Measurements from ENCODE around the gene GFPT2. TPM values are rescaled to one million over a fixed set of nuclear protein-coding genes. Genes with fewer than 3 reads are reported as not detected.

Gene GFPT2
- total and polyA plus RNA-seq, 9 of the 15 experiments (the other 6 are each of a cell fraction or from before 2014, with no cell fraction given): 0.07 to 0.14 (median 0.08) TPM; not detected in 6

GRCh38 chr5:180366326-180366725, 13.2 kb upstream of the GFPT2 start (continued):
- TF ChIP-seq POLR3A (IDR thresholded peaks at IDR 0.05; ENCODE audit: borderline replicate concordance, extremely low read depth, insufficient read depth, insufficient read length) (no peak), FOXA3 (CRISPR knock-in tag; conservative IDR thresholded peaks at IDR 0.05 in 1 of 2, IDR thresholded peaks at IDR 0.05 in 1 of 2) (no peak), ZEB2 (IDR thresholded peaks at IDR 0.05) (no peak), CBX5 (IDR thresholded peaks at IDR 0.05; ENCODE audit: borderline replicate concordance, low read depth) (no peak), YBX1 (IDR thresholded peaks at IDR 0.05) (no peak), CHD2 (IDR thresholded peaks at IDR 0.05; ENCODE audit: low read depth, low read length) (no peak)

- BruUV-seq (replicated peaks): no TSS peak
- Histone ChIP-seq H2AFZ (ENCODE audit: low read depth, low read length) (no peak overlapping the region), H3K4me1 (replicated peaks in 1 of 2; ENCODE audit: control insufficient read depth in 2 of 2, insufficient read depth in 2 of 2, low read length in 2 of 2) (no peaks in the 10 kb centered on the region; a peak in 1 of 5 replicates), H3K27ac (ENCODE audit: extremely low read depth, low read depth, low read length) (no peak overlapping the region), H3K9me3 (replicated peaks; ENCODE audit: control insufficient read depth, insufficient read depth, low read depth, low read length) (no peaks in the 10 kb centered on the region; the same call in 1 of the 2 replicates), H3K9me1 (ENCODE audit: control insufficient read depth, insufficient read depth, low read length) (no peaks in the 10 kb centered on the region), H3K4me2 (ENCODE audit: insufficient read depth, low read length) (no peak overlapping the region), H3K79me2 (ENCODE audit: control insufficient read depth, insufficient read depth, low read length) (no peaks in the 10 kb centered on the region), H4K20me1 (replicated peaks; ENCODE audit: control insufficient read depth, insufficient read depth, low read length) (0 out of 2 replicates have a peak, but pooled peaks cover 9% of the 10 kb centered on the region), H3K36me3 (ENCODE audit: control insufficient read depth, insufficient read depth, low read length) (no peaks in the 10 kb centered on the region), H3K4me3 (no peak overlapping the region), H3K27me3 (ENCODE audit: control insufficient read depth in 2 of 2, insufficient read depth in 2 of 2, low read length in 2 of 2) (peaks cover 39 to 62% of the 10 kb centered on the region in 2 experiments), H3K9ac (ENCODE audit: insufficient read depth in 1 of 2, low read depth in 2 of 2, low read length in 2 of 2) (no peak overlapping the region)
- CTCF ChIA-PET (ENCODE audit: low intra/inter-chr PET ratio): no interaction called here
- POLR2A ChIA-PET: interaction anchor here (1.2 kb wide), 1 partner anchor 24 kb away, joined by 4 read pairs; no protein-coding TSS in a partner anchor
- intact Hi-C loops (cut with micrococcal nuclease): no loop called here
- DNase-seq (ENCODE audit: extremely low read depth in 1 of 4, low spot score in 3 of 4): no peak
- in situ Hi-C loops (cut with MboI): no loop called here
- no peak for FAIRE-seq
- WGBS (ENCODE audit: insufficient coverage, low coverage, missing lambda C conversion rate): 8% methylated on average over 3 of the region's 4 CpGs
- no peak for ATAC-seq
- TF ChIP-seq ZNF445 (CRISPR knock-in tag; IDR thresholded peaks at IDR 0.05; ENCODE audit: low read depth) (no peak), XRCC4 (IDR thresholded peaks at IDR 0.05; ENCODE audit: extremely low read depth, insufficient read depth, insufficient read length) (no peak), SFPQ (IDR thresholded peaks at IDR 0.05; ENCODE audit: low read depth, low read length) (no peak), HMG20A (CRISPR knock-in tag; conservative IDR thresholded peaks at IDR 0.05) (no peak), GTF2F1 (IDR thresholded peaks at IDR 0.05; ENCODE audit: low read depth, low read length) (no peak), TAF15 (IDR thresholded peaks at IDR 0.05; ENCODE audit: low read depth, low read length) (no peak), MYNN (IDR thresholded peaks at IDR 0.05) (no peak), MYNN (CRISPR knock-in tag; IDR thresholded peaks at IDR 0.05) (no peak), ZNF778 (CRISPR knock-in tag; IDR thresholded peaks at IDR 0.05) (no peak), HDAC6 (IDR thresholded peaks at IDR 0.05; ENCODE audit: low read depth, low read length) (no peak), TBL1XR1 (IDR thresholded peaks at IDR 0.05; ENCODE audit: low read length in 2 of 2) (no peak), RBM34 (IDR thresholded peaks at IDR 0.05; ENCODE audit: borderline replicate concordance, insufficient read depth, low read length) (no peak), SMARCA5 (IDR thresholded peaks at IDR 0.05) (no peak), MECOM (CRISPR knock-in tag; IDR thresholded peaks at IDR 0.05) (no peak), CHD4 (IDR thresholded peaks at IDR 0.05; ENCODE audit: insufficient read depth, insufficient replicate concordance, low read depth, low read length, poor library complexity, severe bottlenecking) (no peak)
- TF ChIP-seq, protein P1, sequence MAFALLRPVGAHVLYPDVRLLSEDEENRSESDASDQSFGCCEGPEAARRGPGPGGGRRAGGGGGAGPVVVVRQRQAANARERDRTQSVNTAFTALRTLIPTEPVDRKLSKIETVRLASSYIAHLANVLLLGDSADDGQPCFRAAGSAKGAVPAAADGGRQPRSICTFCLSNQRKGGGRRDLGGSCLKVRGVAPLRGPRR (CRISPR knock-in tag; IDR thresholded peaks at IDR 0.05): no peak
Measured at GRCh38 chr5:180365829-180366228, 12.7 kb upstream of the GFPT2 start.

Data from K562 (cell line).